Measurements from ENCODE around the gene OR6Q1.

The OR6Q1 gene

DNA sequence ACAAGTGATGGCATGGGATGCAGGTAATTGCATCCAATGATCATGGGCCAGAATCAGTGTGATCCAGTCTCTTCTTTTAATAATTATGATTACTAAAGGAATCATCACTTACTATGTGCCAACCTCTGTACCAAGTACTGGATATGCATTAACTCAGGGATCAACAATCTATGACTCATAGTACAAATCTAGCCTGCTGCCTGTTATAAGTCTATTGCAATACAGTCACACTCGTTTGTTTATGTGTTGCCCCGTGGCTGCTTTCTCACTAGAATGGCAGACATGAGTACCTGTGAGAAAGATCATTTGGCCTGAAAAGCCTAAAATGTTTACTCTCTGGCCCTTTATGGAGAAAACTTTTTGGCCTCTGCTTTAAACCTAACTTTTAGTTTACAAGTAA is 45.0 kb downstream of the OR6Q1 start:
- Histone ChIP-seq H3K27ac (ENCODE audit: insufficient read depth, low read depth, low read length, poor library complexity, severe bottlenecking) (no peak overlapping the region), H3K4me3 (ENCODE audit: insufficient read depth, low read depth, low read length) (no peak overlapping the region), H3K9me3 (ENCODE audit: control insufficient read depth, low read length) (no peaks in the 10 kb centered on the region), H3K27me3 (ENCODE audit: control insufficient read depth, insufficient read depth, low read length, poor library complexity, severe bottlenecking) (no peaks in the 10 kb centered on the region), H3K4me1 (ENCODE audit: control insufficient read depth, insufficient read depth, low read length) (no peaks in the 10 kb centered on the region), H3K36me3 (ENCODE audit: control insufficient read depth, insufficient read depth, low read length) (no peaks in the 10 kb centered on the region)
- WGBS, 2 experiments: 43 to 44% methylated on average over 2 of the region's 2 CpGs

All from ectodermal cell (in vitro differentiated cells).